Activated CD4-positive, alpha-beta T cell treated with anti-CD3 and anti-CD28 coated beads for 36 hours (primary cell): Measurements from ENCODE around the gene OR10T2. TPM values are rescaled to one million over a fixed set of nuclear protein-coding genes. Genes with fewer than 3 reads are reported as not detected.
"Not testable (repeated sequence)": the region's sequence is repeated elsewhere in the genome, so short reads cannot be mapped to it uniquely, and the experiment has no call there.

Experiments
- ATAC-seq: fragments of 200-7000 bp; cut with Tn5 transposase; one replicate; pipeline ENCODE4 v1.10.0; 2021; ENCODE audit warnings: mild to moderate bottlenecking, moderate library complexity
- CTCF ChIA-PET: fragments of 350-600 bp; sonication (Branson Sonifier 250); formaldehyde crosslinking; loops from one replicate; lab custom pipeline; 2021; ENCODE audit warnings: antibody characterized with exemption; lab: Charles Lee
- POLR2A ChIA-PET: fragments of 350-600 bp; sonication (Branson Sonifier 250); formaldehyde crosslinking; loops from one replicate; lab custom pipeline; 2021; ENCODE audit warnings: antibody characterized with exemption, inconsistent platforms; lab: Charles Lee
- DNase-seq: peaks from one replicate; pipeline ENCODE4 v3.0.0-alpha.2; 2020
- H3K27ac Mint-ChIP-seq: one replicate; pipeline ENCODE4 v1.8.0; 2021; ENCODE audit warnings: mixed read lengths
- H3K27me3 Mint-ChIP-seq: one replicate; pipeline ENCODE4 v1.8.0; 2021; ENCODE audit warnings: mixed read lengths
- H3K36me3 Mint-ChIP-seq: one replicate; pipeline ENCODE4 v1.8.0; 2021; ENCODE audit warnings: low read depth, mixed read lengths
- H3K4me1 Mint-ChIP-seq: one replicate; pipeline ENCODE4 v1.8.0; 2021; ENCODE audit warnings: mixed read lengths
- H3K4me3 Mint-ChIP-seq: one replicate; pipeline ENCODE4 v1.8.0; 2021; ENCODE audit warnings: mild to moderate bottlenecking, moderate library complexity, mixed read lengths
- H3K9me3 Mint-ChIP-seq: one replicate; pipeline ENCODE4 v1.8.0; 2021; ENCODE audit warnings: low read depth, mixed read lengths
- intact Hi-C, 2 experiments: fragments of 100-400 bp; cut with DNase I in 1 of 2; cut with micrococcal nuclease in 1 of 2; formaldehyde crosslinking; loops; one replicate each; pipeline versions ENCODE4 v1.14.2 to v1.15.1; 2022 to 2024; cut with DNase I, micrococcal nuclease
- total RNA-seq, 2 experiments: library from RNA; stranded (reverse); gene quantifications; one replicate each; pipeline ENCODE4 v1.2.3, GENCODE V29; 2021

The OR10T2 gene, protein sequence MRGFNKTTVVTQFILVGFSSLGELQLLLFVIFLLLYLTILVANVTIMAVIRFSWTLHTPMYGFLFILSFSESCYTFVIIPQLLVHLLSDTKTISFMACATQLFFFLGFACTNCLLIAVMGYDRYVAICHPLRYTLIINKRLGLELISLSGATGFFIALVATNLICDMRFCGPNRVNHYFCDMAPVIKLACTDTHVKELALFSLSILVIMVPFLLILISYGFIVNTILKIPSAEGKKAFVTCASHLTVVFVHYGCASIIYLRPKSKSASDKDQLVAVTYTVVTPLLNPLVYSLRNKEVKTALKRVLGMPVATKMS
- total RNA-seq: not detected

GRCh38 chr1:158398818-158399514, at the start of gene OR10T2:
OR10T2 (minus strand) TSS chr1:158399466; CDS start chr1:158399466, 0 bp downstream.
- ATAC-seq (no peak), DNase-seq (no peak)
- Mint-ChIP-seq H3K36me3 (no peaks in the 10 kb centered on the region), H3K27me3 (peaks cover 12% of the 10 kb centered on the region), H3K4me1 (peaks cover 7% of the 10 kb centered on the region), H3K27ac (no peak within 1 kb of the TSS), H3K4me3 (no peak within 1 kb of the TSS), H3K9me3 (no peaks in the 10 kb centered on the region)
- intact Hi-C loops: no loop called here
- POLR2A ChIA-PET: no interaction called here
- CTCF ChIA-PET: no interaction called here

- Mint-ChIP-seq H3K4me1 (no peaks in the 10 kb centered on the region), H3K9me3 (no peaks in the 10 kb centered on the region), H3K27me3 (peaks cover 19% of the 10 kb centered on the region), H3K27ac (no peak overlapping the region), H3K36me3 (no peaks in the 10 kb centered on the region), H3K4me3 (no peak overlapping the region)
- ChIA-PET CTCF (no interaction called here), POLR2A (no interaction called here)
- ATAC-seq (no peak), DNase-seq (no peak)
- intact Hi-C loops: no loop called here
These were observed 46.1 kb upstream of the OR10T2 start for GRCh38 chr1:158445376-158445775.

DNA sequence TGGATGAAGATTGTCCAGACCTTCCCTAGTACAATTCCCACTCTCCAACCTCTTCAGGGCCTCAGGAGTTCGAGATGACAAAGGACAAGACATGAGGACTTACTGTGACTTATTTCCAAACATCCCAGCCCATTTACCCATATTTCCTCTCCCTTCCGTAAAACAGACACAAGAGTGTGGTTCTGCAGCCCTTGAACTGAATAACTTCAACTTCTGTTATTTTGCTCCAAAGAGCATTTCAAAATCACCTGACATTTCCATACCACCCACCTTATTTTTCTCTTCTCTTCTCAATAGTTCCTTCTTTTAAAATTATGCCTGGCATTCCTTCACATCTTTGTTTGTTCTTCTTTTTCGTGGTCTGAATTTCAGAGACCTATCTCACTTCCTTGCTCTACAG, 35.5 kb upstream of the OR10T2 start:
- no peak for ATAC-seq
- POLR2A ChIA-PET: no interaction called here
- no peak overlapping the region for H3K27ac Mint-ChIP-seq
- peaks cover 10% of the 10 kb centered on the region for H3K27me3 Mint-ChIP-seq
- intact Hi-C loops: no loop called here
- H3K4me1 Mint-ChIP-seq: no peaks in the 10 kb centered on the region
- H3K36me3 Mint-ChIP-seq: no peaks in the 10 kb centered on the region
- H3K4me3 Mint-ChIP-seq: no peak overlapping the region
- CTCF ChIA-PET: no interaction called here
- H3K9me3 Mint-ChIP-seq: peaks cover 5% of the 10 kb centered on the region
- no peak for DNase-seq

DNA sequence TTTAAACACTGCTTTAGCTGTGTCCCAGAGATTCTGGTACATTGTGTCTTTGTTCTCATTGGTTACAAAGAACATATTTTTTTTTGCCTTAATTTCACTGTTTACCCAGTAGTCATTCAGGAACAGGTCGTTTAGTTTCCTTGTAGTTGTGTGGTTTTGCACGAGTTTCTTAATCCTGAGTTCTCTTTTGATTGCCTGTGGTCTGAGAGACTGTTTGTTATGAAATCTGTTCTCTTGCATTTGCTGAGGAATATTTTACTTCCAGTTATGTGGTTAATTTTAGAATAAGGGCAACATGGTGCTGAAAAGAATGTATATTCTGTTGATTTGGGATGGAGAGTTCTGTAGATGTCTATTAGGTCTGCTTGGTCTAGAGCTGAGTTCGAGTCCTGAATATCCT, 30.9 kb upstream of the OR10T2 start:
- CTCF ChIA-PET: not testable (repeated sequence)

DNA sequence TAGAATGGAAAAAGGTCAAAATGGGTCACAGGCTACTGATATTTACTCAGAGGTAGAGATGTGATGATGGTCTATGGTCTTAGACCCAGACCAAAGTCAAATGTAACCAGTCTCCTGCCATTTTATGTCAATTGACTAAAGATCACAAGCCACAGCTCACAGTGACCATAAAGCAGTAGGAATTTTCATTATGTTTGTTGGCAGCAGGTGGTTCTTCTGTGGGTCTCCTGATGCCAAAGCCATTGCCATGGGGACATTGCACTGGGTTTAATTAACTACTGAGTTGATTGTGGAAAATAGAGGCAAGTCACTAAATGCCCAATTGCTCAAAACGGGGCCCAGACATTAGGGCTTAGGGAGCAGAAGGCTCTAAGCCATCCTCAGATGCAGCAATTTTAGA, 26.9 kb upstream of the OR10T2 start, which contains the start of gene OR10K2:
TSS of gene OR10K2 (minus strand) at position 101 of the 400 bp plus-strand sequence. CDS start 5,371 bp downstream, outside the sequence.
- no peaks in the 10 kb centered on the region for H3K9me3 Mint-ChIP-seq
- DNase-seq (no peak), ATAC-seq (no peak)
- ChIA-PET POLR2A (no interaction called here), CTCF (interaction anchor here (1.2 kb wide), 1 partner anchor 222 kb away, joined by 3 read pairs; no protein-coding TSS in a partner anchor)
- no peaks in the 10 kb centered on the region for H3K36me3 Mint-ChIP-seq
- H3K4me3 Mint-ChIP-seq: no peak within 1 kb of the TSS
- no peak within 1 kb of the TSS for H3K27ac Mint-ChIP-seq
- H3K27me3 Mint-ChIP-seq: peaks cover 2% of the 10 kb centered on the region
- intact Hi-C loops: no loop called here
- no peaks in the 10 kb centered on the region for H3K4me1 Mint-ChIP-seq

More for the DNA sequence above, 30.9 kb upstream of the OR10T2 start:
- intact Hi-C loops, H3K27ac Mint-ChIP-seq, POLR2A ChIA-PET, H3K4me3 Mint-ChIP-seq, DNase-seq, H3K4me1 Mint-ChIP-seq, H3K9me3 Mint-ChIP-seq, ATAC-seq, H3K36me3 Mint-ChIP-seq: not testable (repeated sequence)
- peaks cover 12% of the 10 kb centered on the region for H3K27me3 Mint-ChIP-seq

DNA sequence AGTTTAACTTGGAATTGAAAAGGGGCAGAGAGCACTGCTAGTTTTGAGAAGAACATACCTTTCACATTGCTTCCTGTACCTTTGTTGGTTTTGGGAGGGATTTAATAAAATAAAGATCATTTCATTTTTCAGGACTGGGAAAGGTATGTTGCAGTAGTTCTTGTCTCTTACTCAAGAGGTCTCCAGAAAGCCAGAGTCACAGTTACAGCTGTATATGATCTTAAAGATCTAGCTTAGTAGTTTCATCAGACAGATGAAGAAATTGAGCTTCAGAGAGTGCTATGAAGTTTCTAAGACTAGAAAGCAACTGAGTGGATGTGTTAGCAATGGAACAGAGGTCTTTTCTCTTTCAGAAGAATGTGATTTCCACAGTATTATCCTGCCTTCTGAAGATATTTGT, 25.8 kb upstream of the OR10T2 start:
- no peaks in the 10 kb centered on the region for H3K36me3 Mint-ChIP-seq
- ChIA-PET POLR2A (interaction anchor here (0.6 kb wide), 1 partner anchor 630 kb away, joined by 4 read pairs; no protein-coding TSS in a partner anchor), CTCF (interaction anchor here (0.8 kb wide), 1 partner anchor 8 kb away, joined by 3 read pairs; no protein-coding TSS in a partner anchor)
- ATAC-seq (no peak), DNase-seq (no peak)
- no peaks in the 10 kb centered on the region for H3K9me3 Mint-ChIP-seq
- no peak overlapping the region for H3K4me3 Mint-ChIP-seq
- intact Hi-C loops: no loop called here
- H3K4me1 Mint-ChIP-seq: no peaks in the 10 kb centered on the region
- H3K27ac Mint-ChIP-seq: no peak overlapping the region
- peaks cover 2% of the 10 kb centered on the region for H3K27me3 Mint-ChIP-seq

- Mint-ChIP-seq H3K36me3 (no peaks in the 10 kb centered on the region), H3K9me3 (no peaks in the 10 kb centered on the region), H3K27me3 (no peaks in the 10 kb centered on the region), H3K4me1 (no peaks in the 10 kb centered on the region), H3K4me3 (no peak overlapping the region), H3K27ac (no peak overlapping the region)
- POLR2A ChIA-PET: no interaction called here
- CTCF ChIA-PET: no interaction called here
- intact Hi-C loops: no loop called here
- ATAC-seq (no peak), DNase-seq (no peak)
These were observed 22.9 kb upstream of the OR10T2 start for GRCh38 chr1:158422212-158422611.

- H3K36me3 Mint-ChIP-seq: no peaks in the 10 kb centered on the region
- peaks cover 2% of the 10 kb centered on the region for H3K27me3 Mint-ChIP-seq
- intact Hi-C loops: no loop called here
- CTCF ChIA-PET: no interaction called here
- no peak overlapping the region for H3K4me3 Mint-ChIP-seq
- no peaks in the 10 kb centered on the region for H3K9me3 Mint-ChIP-seq
- H3K4me1 Mint-ChIP-seq: no peaks in the 10 kb centered on the region
- POLR2A ChIA-PET: no interaction called here
- DNase-seq (no peak), ATAC-seq (no peak)
- no peak overlapping the region for H3K27ac Mint-ChIP-seq
These were observed 18.3 kb upstream of the OR10T2 start for GRCh38 chr1:158417586-158417985.

- ATAC-seq: no peak
- no peak for DNase-seq
- Mint-ChIP-seq H3K36me3 (no peaks in the 10 kb centered on the region), H3K27me3 (peaks cover 2% of the 10 kb centered on the region), H3K4me1 (no peaks in the 10 kb centered on the region), H3K9me3 (no peaks in the 10 kb centered on the region), H3K27ac (no peak overlapping the region), H3K4me3 (no peak overlapping the region)
- CTCF ChIA-PET: interaction anchor here (0.6 to 1.3 kb wide), 2 partner anchors 211 to 228 kb away, joined by 3 to 5 read pairs; no protein-coding TSS in a partner anchor
- POLR2A ChIA-PET: interaction anchor here (0.7 kb wide), 1 partner anchor 41 kb away, joined by 4 read pairs; no protein-coding TSS in a partner anchor
- intact Hi-C loops: no loop called here
These were observed 15.5 kb upstream of the OR10T2 start for GRCh38 chr1:158414651-158415345.

DNA sequence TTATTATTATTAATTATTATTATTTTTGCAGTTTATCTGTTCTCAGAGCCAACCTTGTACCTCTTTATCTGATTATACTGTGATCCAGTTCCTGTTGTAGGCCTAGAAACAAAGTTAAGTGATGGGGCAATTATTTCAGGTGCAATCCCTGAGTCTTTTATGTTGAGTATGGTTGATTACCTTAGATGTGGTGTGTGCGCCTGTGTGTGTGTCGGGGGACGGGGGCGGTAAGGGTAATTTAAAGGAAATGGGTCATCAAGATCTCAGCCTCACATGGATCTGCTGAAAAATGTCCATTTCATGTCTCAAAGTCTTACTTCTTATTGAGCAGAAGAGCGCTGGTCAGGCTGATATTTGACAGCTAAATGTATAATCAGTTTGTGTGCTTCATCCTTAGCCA, 7.8 kb upstream of the OR10T2 start:
- peaks cover 2% of the 10 kb centered on the region for H3K27me3 Mint-ChIP-seq

GRCh38 chr1:158400871-158401270, 1.6 kb upstream of the OR10T2 start:
- intact Hi-C loops: no loop called here
- no peaks in the 10 kb centered on the region for H3K9me3 Mint-ChIP-seq

More for the DNA sequence above, 7.8 kb upstream of the OR10T2 start:
- peaks cover 2% of the 10 kb centered on the region for H3K4me1 Mint-ChIP-seq
- H3K9me3 Mint-ChIP-seq: no peaks in the 10 kb centered on the region
- intact Hi-C loops: no loop called here
- ATAC-seq (no peak), DNase-seq (no peak)
- H3K36me3 Mint-ChIP-seq: no peaks in the 10 kb centered on the region
- POLR2A ChIA-PET: no interaction called here
- no peak overlapping the region for H3K27ac Mint-ChIP-seq
- H3K4me3 Mint-ChIP-seq: no peak overlapping the region
- CTCF ChIA-PET: no interaction called here

More at GRCh38 chr1:158400871-158401270, 1.6 kb upstream of the OR10T2 start:
- Mint-ChIP-seq H3K4me1 (peaks cover 7% of the 10 kb centered on the region), H3K27me3 (peaks cover 9% of the 10 kb centered on the region), H3K36me3 (no peaks in the 10 kb centered on the region), H3K4me3 (no peak overlapping the region), H3K27ac (no peak overlapping the region)
- ATAC-seq (no peak), DNase-seq (no peak)
- CTCF ChIA-PET: no interaction called here
- POLR2A ChIA-PET: no interaction called here
